Neutrophil (primary cell): Measurements from ENCODE around the gene RPL18.

Source experiments
- H3K27ac ChIP-seq: fragments of 200-600 bp; sonication (generic); 2 replicates; pipeline ENCODE4 v1.5.1; 2016; ENCODE audit warnings: mild to moderate bottlenecking, moderate library complexity
- H3K27me3 ChIP-seq: fragments of 200-600 bp; sonication (generic); 2 replicates; pipeline ENCODE4 v1.6.0; 2016; ENCODE audit warnings: mild to moderate bottlenecking
- H3K36me3 ChIP-seq: fragments of 200-600 bp; sonication (generic); 2 replicates; pipeline ENCODE4 v1.5.1; 2017
- H3K4me1 ChIP-seq, 2 experiments: fragments of 200-600 bp in 1 of 2; sonication (generic) in 1 of 2; 1 replicate in 1 of 2; 2 replicates in 1 of 2; pipeline versions ENCODE4 v1.5.1 to v1.6.1; 2013 to 2016; ENCODE audit warnings: low read depth in 1 of 2, low read length in 1 of 2, mild to moderate bottlenecking in 1 of 2, moderate library complexity in 1 of 2; ENCODE audit not compliant: control insufficient read depth in 1 of 2, insufficient read depth in 1 of 2
- H3K4me3 ChIP-seq, 2 experiments: fragments of 200-600 bp in 1 of 2; sonication (generic) in 1 of 2; 1 replicate in 1 of 2; 2 replicates in 1 of 2; pipeline ENCODE4 v1.5.1; 2013 to 2016; ENCODE audit warnings: low read depth in 1 of 2, low read length in 1 of 2, mild to moderate bottlenecking in 1 of 2, moderate library complexity in 1 of 2
- H3K9me3 ChIP-seq: fragments of 200-600 bp; sonication (generic); 2 replicates; pipeline ENCODE4 v1.5.1; 2016
- CTCF ChIP-seq: fragments of 200-600 bp; sonication (generic); IDR thresholded peaks from 2 replicates; pipeline ENCODE4 v1.5.1; 2016; ENCODE audit warnings: antibody characterized with exemption

RPL18 gene

GRCh38 chr19:48616041-48616436 lies 2.9 kb downstream of the RPL18 start:
- Histone ChIP-seq H3K9me3 (no peaks in the 10 kb centered on the region), H3K27ac (no peak overlapping the region), H3K36me3 (peaks cover 32% of the 10 kb centered on the region), H3K4me1 (peaks cover 23 to 26% of the 10 kb centered on the region in 2 experiments), H3K4me3 (no peak overlapping the region), H3K27me3 (no peaks in the 10 kb centered on the region)
- TF ChIP-seq CTCF, result no peak

- peaks cover 32% of the 10 kb centered on the region for H3K36me3 ChIP-seq
- peaks cover 23 to 26% of the 10 kb centered on the region in 2 experiments for H3K4me1 ChIP-seq
- H3K9me3 ChIP-seq, result no peaks in the 10 kb centered on the region
- no peak for TF ChIP-seq CTCF
- H3K4me3 ChIP-seq, result no peak overlapping the region
- no peaks in the 10 kb centered on the region for H3K27me3 ChIP-seq
- no peak overlapping the region for H3K27ac ChIP-seq
Observed at GRCh38 chr19:48615231-48616040, 3.5 kb downstream of the RPL18 start.

GRCh38 chr19:48614436-48615230 lies 4.3 kb downstream of the RPL18 start, which contains the start of gene FAM83E:
Gene FAM83E, minus strand, starts transcription at chr19:48615076. Its CDS starts 1,704 bp downstream, at chr19:48613372.
- Histone ChIP-seq H3K9me3 (no peaks in the 10 kb centered on the region), H3K27me3 (no peaks in the 10 kb centered on the region), H3K36me3 (peaks cover 32% of the 10 kb centered on the region), H3K4me3 (no peak within 1 kb of the TSS), H3K4me1 (peaks cover 16 to 19% of the 10 kb centered on the region in 2 experiments), H3K27ac (no peak within 1 kb of the TSS)
- no peak for TF ChIP-seq CTCF

GRCh38 chr19:48613852-48614435 lies 5.0 kb downstream of the RPL18 start:
- no peak for TF ChIP-seq CTCF
- Histone ChIP-seq H3K36me3 (peaks cover 32% of the 10 kb centered on the region), H3K9me3 (no peaks in the 10 kb centered on the region), H3K4me3 (no peak overlapping the region), H3K4me1 (peaks cover 12 to 15% of the 10 kb centered on the region in 2 experiments), H3K27me3 (no peaks in the 10 kb centered on the region), H3K27ac (no peak overlapping the region)

- H3K4me1 ChIP-seq, result peaks cover 5 to 9% of the 10 kb centered on the region in 2 experiments
- no peak overlapping the region for H3K4me3 ChIP-seq
- no peaks in the 10 kb centered on the region for H3K9me3 ChIP-seq
- peaks cover 32% of the 10 kb centered on the region for H3K36me3 ChIP-seq
- no peak overlapping the region for H3K27ac ChIP-seq
- H3K27me3 ChIP-seq, result no peaks in the 10 kb centered on the region
- no peak for TF ChIP-seq CTCF
Observed at GRCh38 chr19:48613024-48613851, 5.7 kb downstream of the RPL18 start.
